HG02763 (cell line): ENCODE measurements around the gene LINC01488.

Experiments
- ATAC-seq: cut with Tn5 transposase; IDR thresholded peaks from one replicate; pipeline ENCODE4 v1.9.1; 2021; ENCODE audit warnings: mild to moderate bottlenecking, moderate library complexity; ENCODE audit not compliant: unreplicated experiment

The LINC01488 gene

DNA sequence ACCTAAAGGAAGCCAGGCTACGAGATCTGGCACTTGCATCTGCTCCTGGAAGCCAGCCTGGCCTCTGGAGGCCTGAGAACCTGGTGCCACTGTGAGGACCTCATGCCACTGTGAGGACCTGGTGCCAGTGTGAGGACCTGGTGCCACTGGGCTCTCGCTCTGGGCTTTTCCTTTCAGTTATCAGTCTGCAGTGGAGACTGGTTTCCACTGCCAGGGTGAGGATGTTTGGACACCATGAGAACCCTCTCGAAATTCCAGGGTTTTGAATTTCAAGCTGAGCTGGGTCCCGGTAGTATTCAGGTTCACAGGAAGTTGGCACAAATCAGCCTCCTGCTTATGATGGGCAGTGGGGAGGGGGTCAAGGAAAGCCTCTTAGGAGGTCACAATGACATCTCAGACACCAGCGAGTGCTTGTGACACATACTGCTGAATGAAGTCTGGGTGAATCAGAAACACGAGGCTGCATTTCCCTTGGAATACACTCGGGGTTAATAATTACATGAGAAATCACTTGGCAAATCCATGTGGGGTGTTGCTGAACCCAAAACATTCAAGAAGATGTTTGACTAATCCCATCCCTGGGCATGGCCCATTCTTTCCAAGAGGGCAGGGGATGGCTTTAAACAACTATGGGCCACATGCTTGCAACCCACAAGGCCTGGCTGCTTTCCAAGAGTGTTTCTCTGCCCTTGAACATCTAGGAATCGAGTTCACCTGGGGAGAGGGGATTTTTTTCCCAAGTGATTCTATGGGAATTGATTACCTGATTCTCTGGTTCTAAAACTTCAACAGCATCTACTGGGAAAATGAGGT, 60.2 kb downstream of the LINC01488 start:
- no peak for ATAC-seq

DNA sequence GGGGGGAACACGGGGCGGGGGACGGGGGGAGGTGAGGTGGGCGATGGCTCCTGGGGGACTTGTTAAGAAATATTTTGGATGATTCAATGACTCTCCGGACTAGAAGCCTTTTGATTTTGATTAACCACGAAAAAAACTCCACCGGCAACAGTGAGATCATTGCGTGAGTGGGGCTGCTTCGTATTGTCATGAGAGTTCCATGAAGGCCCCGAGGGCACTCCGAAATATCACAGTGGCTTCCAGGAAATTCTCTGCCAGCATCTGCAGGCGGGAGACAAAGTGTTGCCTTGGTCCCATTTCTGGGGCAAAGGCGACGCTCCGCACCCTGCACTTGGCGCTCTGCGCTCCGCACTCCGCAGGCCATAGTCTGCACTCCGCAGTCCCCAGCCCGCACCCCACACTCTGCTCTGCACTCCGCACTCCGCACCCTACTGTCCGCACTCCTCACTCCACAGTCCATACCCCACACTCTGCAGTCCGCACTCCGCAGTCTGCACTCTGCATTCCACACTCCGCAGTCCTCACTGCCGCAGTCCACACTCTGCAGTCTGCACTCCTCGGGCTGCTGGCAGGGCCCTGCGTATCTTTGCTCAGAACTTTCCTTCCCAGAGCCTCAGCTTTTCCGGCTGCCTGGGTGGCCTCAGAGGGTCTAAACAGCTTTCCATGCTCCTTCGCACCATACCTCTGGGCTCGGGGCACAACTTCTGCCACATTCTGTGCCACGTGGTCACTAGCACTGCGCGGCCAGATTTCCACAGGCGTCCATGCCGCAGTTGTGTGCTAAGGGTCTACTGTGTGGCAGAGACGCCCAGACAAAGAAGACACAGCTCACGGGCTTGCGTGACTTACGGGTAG, 61.1 kb downstream of the LINC01488 start:
- ATAC-seq, result no peak
